ENCODE data around the gene CCNG2.

CCNG2 gene

GRCh38 chr4:77175201-77175611 is 18.2 kb downstream of the CCNG2 start:
- TF ChIP-seq CTCF (IDR thresholded peaks at IDR 0.05; ENCODE audit: insufficient read depth, low read depth, low read length, missing control alignments): no peak
- no peak for DNase-seq (ENCODE audit: low read depth)
- no peak overlapping the region for H3K4me3 ChIP-seq (ENCODE audit: low read depth, low read length)

- no peak for DNase-seq (ENCODE audit: low read depth)
- no peak overlapping the region for H3K4me3 ChIP-seq (ENCODE audit: low read depth, low read length)
- no peak for TF ChIP-seq CTCF (IDR thresholded peaks at IDR 0.05; ENCODE audit: insufficient read depth, low read depth, low read length, missing control alignments)
These were observed 19.6 kb downstream of the CCNG2 start for GRCh38 chr4:77176640-77177039.

GRCh38 chr4:77177199-77177598 is 20.2 kb downstream of the CCNG2 start:
- TF ChIP-seq CTCF (IDR thresholded peaks at IDR 0.05; ENCODE audit: insufficient read depth, low read depth, low read length, missing control alignments): no peak
- DNase-seq (ENCODE audit: low read depth): no peak
- no peak overlapping the region for H3K4me3 ChIP-seq (ENCODE audit: low read depth, low read length)

GRCh38 chr4:77178560-77178959 is 21.6 kb downstream of the CCNG2 start:
- DNase-seq (ENCODE audit: low read depth): no peak
- H3K4me3 ChIP-seq (ENCODE audit: low read depth, low read length): no peak overlapping the region
- no peak for TF ChIP-seq CTCF (IDR thresholded peaks at IDR 0.05; ENCODE audit: insufficient read depth, low read depth, low read length, missing control alignments)

GRCh38 chr4:77179519-77179918 is 22.5 kb downstream of the CCNG2 start:
- no peak for TF ChIP-seq CTCF (IDR thresholded peaks at IDR 0.05; ENCODE audit: insufficient read depth, low read depth, low read length, missing control alignments)
- DNase-seq (ENCODE audit: low read depth): no peak
- no peak overlapping the region for H3K4me3 ChIP-seq (ENCODE audit: low read depth, low read length)

GRCh38 chr4:77181720-77182119 is 24.7 kb downstream of the CCNG2 start:
- no peak for DNase-seq (ENCODE audit: low read depth)
- TF ChIP-seq CTCF (IDR thresholded peaks at IDR 0.05; ENCODE audit: insufficient read depth, low read depth, low read length, missing control alignments): no peak
- H3K4me3 ChIP-seq (ENCODE audit: low read depth, low read length): no peak overlapping the region

- no peak overlapping the region for H3K4me3 ChIP-seq (ENCODE audit: low read depth, low read length)
- DNase-seq (ENCODE audit: low read depth): no peak
- no peak for TF ChIP-seq CTCF (IDR thresholded peaks at IDR 0.05; ENCODE audit: insufficient read depth, low read depth, low read length, missing control alignments)
These were observed 26.9 kb downstream of the CCNG2 start for GRCh38 chr4:77183777-77184420.

All from GM12865 (cell line).